Hepatocyte (in vitro differentiated cells): Measurements from ENCODE around the gene KNOP1.

ENCODE experiments used
- CTCF ChIP-seq: fragments of 200-600 bp; sonication (generic); IDR thresholded peaks from 2 replicates; pipeline ENCODE4 v1.5.1; 2016; ENCODE audit warnings: antibody characterized with exemption, mild to moderate bottlenecking; ENCODE audit not compliant: poor library complexity
- EZH2 ChIP-seq: fragments of 200-600 bp; sonication (generic); IDR thresholded peaks from 2 replicates; pipeline ENCODE4 v1.6.1; 2016; ENCODE audit warnings: antibody characterized with exemption, mild to moderate bottlenecking, borderline replicate concordance

- TF ChIP-seq EZH2 (no peak), CTCF (no peak)
Observed at GRCh38 chr16:19748389-19749168, 30.6 kb upstream of the KNOP1 start.
